Fibroblast of mammary gland (primary cell): ENCODE results near the gene GSTO1.

Experiments
- DNase-seq: peaks from one replicate; pipeline ENCODE4 v3.0.0-alpha.2; 2010; ENCODE audit warnings: low read depth
- H3K4me3 ChIP-seq: 2 replicates; pipeline ENCODE4 v1.5.1; 2011; ENCODE audit warnings: low read depth, mild to moderate bottlenecking, low read length, moderate library complexity; ENCODE audit not compliant: control insufficient read depth
- CTCF ChIP-seq: conservative IDR thresholded peaks from 2 replicates; pipeline ENCODE4 v1.5.1; 2011; ENCODE audit warnings: low read depth, low read length, inconsistent platforms; ENCODE audit not compliant: control insufficient read depth, insufficient read depth

Gene GSTO1

GRCh38 chr10:104281694-104282093 is 27.0 kb downstream of the GSTO1 start:
- DNase-seq, result no peak
- TF ChIP-seq CTCF, result no peak
- no peak overlapping the region for H3K4me3 ChIP-seq

- no peak for TF ChIP-seq CTCF
- no peak overlapping the region for H3K4me3 ChIP-seq
- DNase-seq, result no peak
Measured at GRCh38 chr10:104284846-104285245, 30.2 kb downstream of the GSTO1 start.

- DNase-seq, result no peak
- no peak overlapping the region for H3K4me3 ChIP-seq
- no peak for TF ChIP-seq CTCF
Measured at GRCh38 chr10:104286939-104287338, 32.2 kb downstream of the GSTO1 start.

GRCh38 chr10:104288355-104288754 is 33.7 kb downstream of the GSTO1 start:
- DNase-seq, result no peak
- H3K4me3 ChIP-seq, result no peak overlapping the region
- no peak for TF ChIP-seq CTCF

- no peak overlapping the region for H3K4me3 ChIP-seq
- TF ChIP-seq CTCF, result peak; percentile 99
- DNase-seq, result peak; percentile 82
Measured at GRCh38 chr10:104291439-104291951, 36.8 kb downstream of the GSTO1 start.

- TF ChIP-seq CTCF, result no peak
- DNase-seq, result peak; percentile 72
Measured at GRCh38 chr10:104293011-104293410, 38.3 kb downstream of the GSTO1 start.

GRCh38 chr10:104293781-104294321 is 39.2 kb downstream of the GSTO1 start:
- DNase-seq, result no peak
- H3K4me3 ChIP-seq, result no peak overlapping the region
- no peak for TF ChIP-seq CTCF

More at GRCh38 chr10:104293011-104293410, 38.3 kb downstream of the GSTO1 start:
- no peak overlapping the region for H3K4me3 ChIP-seq
